Lung (tissue), 12 donors: ENCODE data around the gene MPHOSPH9. TPM values are rescaled to one million over a fixed set of nuclear protein-coding genes. Genes with fewer than 3 reads are reported as not detected.

Source experiments
- ATAC-seq: fragments of 200-7000 bp; cut with Tn5 transposase; one replicate; pipeline ENCODE4 v1.9.1; 2020; ENCODE audit warnings: moderate number of reproducible peaks; ENCODE audit not compliant: insufficient read depth, low FRiP score
- DNase-seq, 3 donors: peaks; one replicate each; pipeline ENCODE4 v3.0.0-alpha.2; 2013 to 2017
- H3K27ac ChIP-seq, 2 donors: one replicate each; pipeline ENCODE4 v1.5.1; 2013; ENCODE audit warnings: mild to moderate bottlenecking in 2 of 2, moderate library complexity in 2 of 2, control low read depth in 1 of 2, inconsistent platforms in 1 of 2, low read depth in 1 of 2, low read length in 1 of 2
- H3K27me3 ChIP-seq, 3 donors: one replicate each; pipeline ENCODE4 v1.5.1; 2013; ENCODE audit warnings: low read length in 2 of 3; ENCODE audit not compliant: control insufficient read depth in 3 of 3, insufficient read depth in 3 of 3
- H3K36me3 ChIP-seq, 4 donors: one replicate each; pipeline ENCODE4 v1.5.1; 2013; ENCODE audit warnings: low read length in 4 of 4, mild to moderate bottlenecking in 1 of 4, moderate library complexity in 1 of 4; ENCODE audit not compliant: control insufficient read depth in 4 of 4, insufficient read depth in 4 of 4
- H3K4me1 ChIP-seq, 5 donors: one replicate each; pipeline ENCODE4 v1.5.1; 2013; ENCODE audit warnings: low read length in 5 of 5, mild to moderate bottlenecking in 2 of 5, moderate library complexity in 1 of 5; ENCODE audit not compliant: control insufficient read depth in 5 of 5, insufficient read depth in 5 of 5
- H3K4me3 ChIP-seq: one replicate; pipeline ENCODE4 v1.5.1; 2013; ENCODE audit warnings: mild to moderate bottlenecking, control low read depth, moderate library complexity
- H3K9ac ChIP-seq, 2 donors: one replicate each; pipeline ENCODE4 v1.5.1; 2013; ENCODE audit warnings: low read length in 2 of 2, control low read depth in 1 of 2; ENCODE audit not compliant: insufficient read depth in 1 of 2
- H3K9me3 ChIP-seq, 4 donors: one replicate each; pipeline ENCODE4 v1.5.1; 2013; ENCODE audit warnings: low read length in 3 of 4, mild to moderate bottlenecking in 1 of 4, moderate library complexity in 1 of 4; ENCODE audit not compliant: control insufficient read depth in 4 of 4, insufficient read depth in 3 of 4
- WGBS, 2 donors: extraction: QIAGEN DNeasy Blood & Tissue Kit; methylation state at CpG; one replicate each; pipeline ENCODE4 v1.1.7; 2013; 5-methylcytosine and 5-hydroxymethylcytosine counted together
- polyA plus RNA-seq, 2 donors: library from polyadenylated mRNA; stranded (reverse); fragments of 200-250 nt; gene quantifications; one replicate each; pipeline ENCODE4 v1.2.1, GENCODE V29; 2013
- total RNA-seq, 2 donors: library from RNA; depleted of rRNA in 1 of 2; stranded (reverse); fragments of >200 nt in 1 of 2; gene quantifications; one replicate each; pipeline ENCODE4 v1.2.1, GENCODE V29; 2014 to 2021
- TF ChIP-seq, protein P1 (sequence below): IDR thresholded peaks from 2 replicates; pipeline ENCODE4 v1.5.1; 2012; ENCODE audit warnings: mild to moderate bottlenecking; ENCODE audit errors: control extremely low read depth, extremely low read depth
- donor health status: control.
- donor health status: control.
- donor health status: Bipolar disorder and iron deficiency.
- donor health status: healthy.
- donor health status: DM: yes; HTN: yes; CAD: no.

The MPHOSPH9 gene
- total and polyA plus RNA-seq, 4 donors, result 5.0 to 56.9 (median 12.4) TPM

DNA sequence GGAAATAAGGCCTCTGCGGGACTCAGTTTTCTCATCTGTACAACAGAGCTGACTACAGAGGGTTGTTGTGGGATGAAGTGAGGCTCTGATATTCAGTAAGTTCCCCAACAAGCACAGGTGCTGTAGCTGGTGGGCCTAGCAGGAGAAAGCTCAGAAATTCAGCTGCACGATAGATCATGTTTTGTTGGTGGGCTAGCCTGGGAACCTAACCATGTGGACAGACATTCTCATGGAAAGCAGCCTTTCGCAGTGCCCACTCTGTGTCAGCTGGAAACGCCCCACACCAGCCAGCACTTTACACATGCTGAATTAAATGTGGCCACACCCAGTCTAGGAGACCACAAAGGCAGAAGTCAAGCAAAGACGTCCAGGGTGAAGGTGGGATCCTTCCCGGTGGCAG lies 98.1 kb downstream of the MPHOSPH9 start:
- ATAC-seq (no peak), DNase-seq (no peak)
- no peak overlapping the region for H3K4me3 ChIP-seq
- 66 to 77% methylated on average over 6 of the region's 6 CpGs for WGBS, 2 donors
- H3K27me3 ChIP-seq, result no peaks in the 10 kb centered on the region
- H3K9ac ChIP-seq, result no peak overlapping the region
- H3K4me1 ChIP-seq, result peaks cover under 1 to 30% (median 7%) of the 10 kb centered on the region in 5 donors
- peak overlapping the region in 1 of 2 donors; percentile 40 for H3K27ac ChIP-seq
- TF ChIP-seq, protein P1, sequence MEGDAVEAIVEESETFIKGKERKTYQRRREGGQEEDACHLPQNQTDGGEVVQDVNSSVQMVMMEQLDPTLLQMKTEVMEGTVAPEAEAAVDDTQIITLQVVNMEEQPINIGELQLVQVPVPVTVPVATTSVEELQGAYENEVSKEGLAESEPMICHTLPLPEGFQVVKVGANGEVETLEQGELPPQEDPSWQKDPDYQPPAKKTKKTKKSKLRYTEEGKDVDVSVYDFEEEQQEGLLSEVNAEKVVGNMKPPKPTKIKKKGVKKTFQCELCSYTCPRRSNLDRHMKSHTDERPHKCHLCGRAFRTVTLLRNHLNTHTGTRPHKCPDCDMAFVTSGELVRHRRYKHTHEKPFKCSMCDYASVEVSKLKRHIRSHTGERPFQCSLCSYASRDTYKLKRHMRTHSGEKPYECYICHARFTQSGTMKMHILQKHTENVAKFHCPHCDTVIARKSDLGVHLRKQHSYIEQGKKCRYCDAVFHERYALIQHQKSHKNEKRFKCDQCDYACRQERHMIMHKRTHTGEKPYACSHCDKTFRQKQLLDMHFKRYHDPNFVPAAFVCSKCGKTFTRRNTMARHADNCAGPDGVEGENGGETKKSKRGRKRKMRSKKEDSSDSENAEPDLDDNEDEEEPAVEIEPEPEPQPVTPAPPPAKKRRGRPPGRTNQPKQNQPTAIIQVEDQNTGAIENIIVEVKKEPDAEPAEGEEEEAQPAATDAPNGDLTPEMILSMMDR, result no peak
- no peaks in the 10 kb centered on the region for H3K9me3 ChIP-seq
- H3K36me3 ChIP-seq, result no peaks in the 10 kb centered on the region

DNA sequence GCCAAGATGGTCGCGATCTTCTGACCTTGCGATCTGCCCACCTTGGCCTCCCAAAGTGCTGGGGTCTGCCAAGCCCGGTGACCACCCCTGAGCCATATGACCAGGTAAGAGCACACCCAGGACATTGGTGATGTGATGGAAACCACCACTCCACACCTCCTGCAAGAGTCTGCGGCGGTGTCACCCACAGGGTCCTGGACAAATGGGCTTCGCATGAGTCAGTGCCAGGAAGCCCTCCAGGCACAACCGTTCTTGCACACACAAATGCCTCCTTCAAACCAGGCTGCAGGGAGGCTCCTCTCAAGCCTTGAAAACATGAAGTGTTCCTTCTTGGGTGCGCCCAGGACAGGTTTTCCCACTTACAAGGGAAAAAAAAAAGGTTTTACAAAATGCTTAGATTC lies 98.7 kb downstream of the MPHOSPH9 start:
- peak overlapping the region in 1 of 2 donors; percentile 46 for H3K27ac ChIP-seq
- H3K9me3 ChIP-seq, result no peaks in the 10 kb centered on the region
- peak; percentile 65 to 82 (median 67) for DNase-seq
- H3K9ac ChIP-seq, result no peak overlapping the region
- TF ChIP-seq, protein P1, result no peak
- no peaks in the 10 kb centered on the region for H3K27me3 ChIP-seq
- ATAC-seq, result no peak
- 75 to 94% methylated on average over 9 of the region's 9 CpGs for WGBS, 2 donors
- H3K4me1 ChIP-seq, result peaks cover 0 to 24% (median 7%) of the 10 kb centered on the region in 5 donors
- no peak overlapping the region for H3K4me3 ChIP-seq
- H3K36me3 ChIP-seq, result no peaks in the 10 kb centered on the region

- DNase-seq, result no peak
- TF ChIP-seq, protein P1, result no peak
- Histone ChIP-seq H3K9ac (no peak overlapping the region), H3K4me3 (no peak overlapping the region), H3K9me3 (no peaks in the 10 kb centered on the region), H3K27me3 (no peaks in the 10 kb centered on the region), H3K27ac (peak overlapping the region in 1 of 2 donors; percentile 20), H3K36me3 (no peaks in the 10 kb centered on the region), H3K4me1 (peaks cover 0 to 24% (median 7%) of the 10 kb centered on the region in 5 donors)
- no peak for ATAC-seq
- WGBS, 2 donors, result 76 to 93% methylated on average over 9 of the region's 9 CpGs
Measured at GRCh38 chr12:123133701-123134100, 99.2 kb downstream of the MPHOSPH9 start.
